K562 (cell line): ENCODE results near the gene INPP5E. TPM values are rescaled to one million over a fixed set of nuclear protein-coding genes. Genes with fewer than 3 reads are reported as not detected.

Experiments
- RBM22 ChIP-seq: fragments of 200-400 bp; formaldehyde crosslinking; IDR thresholded peaks from 2 replicates; pipeline ENCODE4 v1.6.1; 2018; ENCODE audit warnings: low read length, low read depth; ENCODE audit not compliant: poor library complexity, severe bottlenecking
- SRSF9 ChIP-seq: fragments of 200-400 bp; formaldehyde crosslinking; IDR thresholded peaks from 2 replicates; pipeline ENCODE4 v1.6.1; 2017; ENCODE audit warnings: low read depth, low read length, borderline replicate concordance
- TBP ChIP-seq: optimal IDR thresholded peaks from 2 replicates; pipeline ENCODE3; 2011; ENCODE audit warnings: low read depth, low read length, improper control_type of control experiment
- polyA plus RNA-seq, 8 experiments: library from polyadenylated mRNA; depleted of rRNA in 4 of 8; stranded (reverse) in 5 of 8; unstranded in 3 of 8; fragments of >200 nt; fragmentation: Nextera tagmentation in 2 of 8; fragmentation: Illumina TruSeq in 1 of 8; extraction: Ambion mirVana in 2 of 8; extraction: Trizol in 1 of 8; gene quantifications; 2 replicates each; pipeline versions ENCODE4 v1.2.1 to v1.2.3, GENCODE V29; 2011 to 2014; ENCODE audit warnings: inconsistent platforms in 1 of 8, missing spikeins in 1 of 8
- total RNA-seq, 7 experiments: library from RNA; depleted of rRNA in 6 of 7; stranded (reverse); fragments of >200 nt in 6 of 7; fragmentation: Illumina TruSeq in 2 of 7; extraction: Trizol in 2 of 7; gene quantifications; 2 replicates each; pipeline versions ENCODE4 v1.2.1 to v1.2.3, GENCODE V29; 2011 to 2021; ENCODE audit warnings: low replicate concordance in 1 of 7
- TF ChIP-seq, protein P1 (sequence below), 2 experiments: fragments of 450-650 bp in 1 of 2; sonication (generic) in 1 of 2; formaldehyde crosslinking in 1 of 2; IDR thresholded peaks; 2 replicates each; pipeline versions ENCODE4 v1.7.1 to v1.9.0; 2016 to 2022; ENCODE audit warnings: inconsistent platforms in 1 of 2, mild to moderate bottlenecking in 1 of 2, missing genetic modification reagents in 1 of 2

Gene INPP5E
- total and polyA plus RNA-seq, 9 of the 15 experiments (the other 6 are each of a cell fraction or from before 2014, with no cell fraction given), result 0.38 to 17.4 (median 4.9) TPM

DNA sequence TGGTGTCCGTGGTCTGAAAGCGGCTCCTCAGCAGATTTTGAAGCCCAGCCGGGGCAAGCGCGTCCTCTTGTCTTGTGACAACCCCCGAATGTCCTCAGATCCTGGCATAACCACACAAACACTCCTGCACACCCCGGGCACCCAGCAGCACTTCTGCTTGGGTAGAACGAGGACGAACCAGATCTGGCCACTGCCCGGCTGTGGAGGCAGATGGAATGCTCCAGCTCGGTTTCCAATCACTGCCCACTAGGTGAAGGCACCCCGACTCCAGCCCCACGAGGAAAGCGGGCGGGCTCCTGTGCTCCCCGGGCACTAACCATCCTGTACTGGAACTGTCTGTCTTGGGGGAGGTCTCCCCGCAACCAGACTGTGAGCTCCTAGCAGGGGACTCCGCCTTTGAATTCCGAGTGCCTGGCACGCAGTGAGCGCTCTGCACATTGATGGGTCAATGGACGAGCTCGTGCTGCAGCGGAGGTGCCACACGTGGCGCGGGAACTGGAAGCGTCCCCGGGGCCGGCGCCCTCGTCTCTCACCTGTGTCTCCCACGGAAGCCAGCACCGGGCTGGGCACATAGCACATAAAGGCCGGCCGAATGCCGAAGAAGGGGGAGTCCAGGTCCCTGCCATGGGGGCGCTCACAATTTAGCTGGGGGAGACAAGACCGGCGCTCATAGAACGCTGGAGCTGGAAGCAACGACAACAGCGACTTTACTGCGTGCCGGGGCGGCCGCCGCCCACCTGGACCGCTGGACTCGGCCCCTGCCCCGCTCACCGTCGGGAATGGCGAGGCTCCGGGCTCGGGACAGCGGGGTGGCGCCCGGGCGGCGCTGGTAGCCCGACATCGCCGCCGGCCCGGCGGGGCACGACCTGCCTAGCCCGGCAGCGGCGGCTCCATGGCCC is 29.8 kb downstream of the INPP5E start (continued):
- TF ChIP-seq, protein P1, sequence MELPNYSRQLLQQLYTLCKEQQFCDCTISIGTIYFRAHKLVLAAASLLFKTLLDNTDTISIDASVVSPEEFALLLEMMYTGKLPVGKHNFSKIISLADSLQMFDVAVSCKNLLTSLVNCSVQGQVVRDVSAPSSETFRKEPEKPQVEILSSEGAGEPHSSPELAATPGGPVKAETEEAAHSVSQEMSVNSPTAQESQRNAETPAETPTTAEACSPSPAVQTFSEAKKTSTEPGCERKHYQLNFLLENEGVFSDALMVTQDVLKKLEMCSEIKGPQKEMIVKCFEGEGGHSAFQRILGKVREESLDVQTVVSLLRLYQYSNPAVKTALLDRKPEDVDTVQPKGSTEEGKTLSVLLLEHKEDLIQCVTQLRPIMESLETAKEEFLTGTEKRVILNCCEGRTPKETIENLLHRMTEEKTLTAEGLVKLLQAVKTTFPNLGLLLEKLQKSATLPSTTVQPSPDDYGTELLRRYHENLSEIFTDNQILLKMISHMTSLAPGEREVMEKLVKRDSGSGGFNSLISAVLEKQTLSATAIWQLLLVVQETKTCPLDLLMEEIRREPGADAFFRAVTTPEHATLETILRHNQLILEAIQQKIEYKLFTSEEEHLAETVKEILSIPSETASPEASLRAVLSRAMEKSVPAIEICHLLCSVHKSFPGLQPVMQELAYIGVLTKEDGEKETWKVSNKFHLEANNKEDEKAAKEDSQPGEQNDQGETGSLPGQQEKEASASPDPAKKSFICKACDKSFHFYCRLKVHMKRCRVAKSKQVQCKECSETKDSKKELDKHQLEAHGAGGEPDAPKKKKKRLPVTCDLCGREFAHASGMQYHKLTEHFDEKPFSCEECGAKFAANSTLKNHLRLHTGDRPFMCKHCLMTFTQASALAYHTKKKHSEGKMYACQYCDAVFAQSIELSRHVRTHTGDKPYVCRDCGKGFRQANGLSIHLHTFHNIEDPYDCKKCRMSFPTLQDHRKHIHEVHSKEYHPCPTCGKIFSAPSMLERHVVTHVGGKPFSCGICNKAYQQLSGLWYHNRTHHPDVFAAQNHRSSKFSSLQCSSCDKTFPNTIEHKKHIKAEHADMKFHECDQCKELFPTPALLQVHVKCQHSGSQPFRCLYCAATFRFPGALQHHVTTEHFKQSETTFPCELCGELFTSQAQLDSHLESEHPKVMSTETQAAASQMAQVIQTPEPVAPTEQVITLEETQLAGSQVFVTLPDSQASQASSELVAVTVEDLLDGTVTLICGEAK (IDR thresholded peaks at IDR 0.05), result 0 out of 2 replicates have a peak, but pooled peaks have one; percentile 28
- TF ChIP-seq, protein P1 (CRISPR knock-in tag; IDR thresholded peaks at IDR 0.05), result no peak
- TF ChIP-seq TBP (no peak), SRSF9 (no peak), RBM22 (no peak)
